HG02885 (cell line): ENCODE data around the gene DLX6.

Experiments used
- ATAC-seq: cut with Tn5 transposase; IDR thresholded peaks from one replicate; pipeline ENCODE4 v1.9.1; 2021; ENCODE audit warnings: mild to moderate bottlenecking; ENCODE audit not compliant: unreplicated experiment, poor library complexity

Gene DLX6

GRCh38 chr7:97009753-97010732, 4.7 kb downstream of the DLX6 start:
- no peak for ATAC-seq

- ATAC-seq: no peak
These were observed 5.8 kb downstream of the DLX6 start for GRCh38 chr7:97011104-97011503.

- ATAC-seq: no peak
These were observed 6.4 kb downstream of the DLX6 start for GRCh38 chr7:97011536-97012364.

- no peak for ATAC-seq
These were observed 7.2 kb downstream of the DLX6 start for GRCh38 chr7:97012365-97013133.

DNA sequence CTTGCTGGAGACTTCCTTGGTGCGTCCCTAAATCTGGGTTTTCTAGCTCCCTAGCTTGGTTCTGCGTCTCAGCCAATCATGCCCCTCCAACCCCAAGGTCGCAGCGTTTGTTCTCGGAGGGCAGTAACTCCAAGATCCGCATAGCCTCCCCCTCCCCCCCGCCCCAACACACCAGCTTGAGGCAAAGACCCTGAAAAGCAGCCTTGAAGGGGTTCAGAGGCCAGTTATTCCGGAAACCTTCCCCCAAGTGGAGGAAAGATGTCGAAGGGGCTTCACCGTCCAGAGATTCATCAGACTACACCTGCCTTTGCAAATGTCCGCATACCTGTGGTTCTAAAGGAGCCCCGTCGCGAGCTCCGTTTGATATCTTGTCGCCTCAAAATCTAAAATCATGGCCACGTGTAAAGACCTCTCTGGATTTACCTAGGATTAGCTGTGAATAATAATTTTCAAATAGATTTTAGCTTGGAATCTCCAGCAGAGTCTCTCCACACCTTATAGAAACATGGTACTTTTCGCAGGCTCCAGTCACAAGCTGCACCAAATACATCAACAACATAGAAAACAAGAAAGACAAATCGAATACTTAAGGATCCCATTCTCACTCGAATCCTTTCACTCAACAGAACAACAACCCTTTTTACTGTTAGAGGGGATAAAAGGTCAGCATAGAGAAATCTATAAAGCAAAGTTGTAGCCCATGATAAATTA, 7.9 kb downstream of the DLX6 start:
- no peak for ATAC-seq

GRCh38 chr7:97013845-97014134, 8.4 kb downstream of the DLX6 start:
- ATAC-seq: no peak

- no peak for ATAC-seq
These were observed 8.9 kb downstream of the DLX6 start for GRCh38 chr7:97014145-97014750.

GRCh38 chr7:97015279-97015678, 9.9 kb downstream of the DLX6 start:
- no peak for ATAC-seq

DNA sequence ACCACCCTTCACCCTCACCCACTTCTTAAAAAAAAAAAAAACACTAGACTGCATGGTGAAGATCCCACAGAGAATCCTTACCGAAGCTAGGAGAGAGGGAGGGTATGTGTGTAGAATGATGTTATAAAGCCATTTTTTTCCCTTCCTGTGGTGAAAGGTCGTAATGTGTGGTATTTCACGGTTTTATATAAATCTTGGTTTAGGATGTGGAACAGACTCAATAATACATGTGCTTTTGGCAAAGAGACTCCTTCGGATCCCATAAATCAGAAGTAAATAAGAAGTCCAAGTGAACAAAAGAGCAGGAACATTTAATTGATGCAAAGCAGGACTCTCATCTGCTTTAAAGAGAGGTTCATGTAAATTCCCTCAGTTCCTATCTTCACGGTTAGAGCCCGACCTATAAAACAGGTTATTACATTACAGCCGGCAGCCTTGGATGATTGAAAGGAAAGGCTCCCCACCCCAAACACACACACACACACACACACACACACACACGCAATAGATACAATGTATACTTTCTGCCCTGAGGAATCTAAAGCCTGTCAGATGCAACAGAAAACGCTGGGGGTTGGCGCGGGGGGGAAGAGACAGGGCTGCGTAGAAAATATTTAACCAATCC, 10.5 kb downstream of the DLX6 start:
- ATAC-seq: no peak

DNA sequence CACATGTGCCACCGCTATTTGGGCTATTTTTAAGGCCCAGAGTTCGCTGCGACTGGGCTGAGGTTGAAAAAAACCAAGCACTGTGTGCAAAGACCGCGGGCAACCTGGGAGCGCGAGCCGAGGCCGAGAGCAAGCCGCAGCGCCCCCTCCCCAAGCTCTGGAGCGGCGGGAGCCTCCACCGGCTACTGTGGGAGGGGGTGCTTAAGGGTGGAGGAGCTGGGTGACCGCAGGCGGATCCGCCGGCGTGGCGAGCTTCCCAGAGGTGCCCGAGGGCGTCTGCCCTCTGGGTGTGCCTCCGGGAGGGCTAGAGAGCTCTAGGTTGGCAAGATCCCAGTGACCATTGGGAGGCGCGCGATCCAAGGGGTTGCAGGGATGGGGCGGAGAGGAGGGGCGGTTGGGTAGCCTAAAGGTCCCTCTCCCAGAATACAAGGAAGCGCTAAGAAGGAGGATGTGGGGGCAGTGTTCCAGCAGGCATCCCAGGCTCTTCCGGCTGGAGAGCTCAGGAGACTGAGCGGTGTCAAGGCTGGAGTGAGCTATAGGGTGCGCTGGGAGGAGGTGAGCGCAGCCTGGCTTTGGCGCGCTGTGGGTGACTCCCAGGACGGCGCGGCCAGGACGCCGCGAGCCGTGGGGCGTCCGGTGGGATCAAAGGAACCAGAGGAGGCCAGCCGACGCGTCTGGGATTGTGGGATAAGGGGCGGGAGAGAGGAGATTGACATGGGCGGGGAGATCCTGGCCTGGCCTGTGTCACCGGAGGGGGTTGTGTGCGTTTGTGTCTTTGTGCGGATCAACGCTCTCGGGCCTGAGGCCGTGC, 11.2 kb downstream of the DLX6 start:
- no peak for ATAC-seq

DNA sequence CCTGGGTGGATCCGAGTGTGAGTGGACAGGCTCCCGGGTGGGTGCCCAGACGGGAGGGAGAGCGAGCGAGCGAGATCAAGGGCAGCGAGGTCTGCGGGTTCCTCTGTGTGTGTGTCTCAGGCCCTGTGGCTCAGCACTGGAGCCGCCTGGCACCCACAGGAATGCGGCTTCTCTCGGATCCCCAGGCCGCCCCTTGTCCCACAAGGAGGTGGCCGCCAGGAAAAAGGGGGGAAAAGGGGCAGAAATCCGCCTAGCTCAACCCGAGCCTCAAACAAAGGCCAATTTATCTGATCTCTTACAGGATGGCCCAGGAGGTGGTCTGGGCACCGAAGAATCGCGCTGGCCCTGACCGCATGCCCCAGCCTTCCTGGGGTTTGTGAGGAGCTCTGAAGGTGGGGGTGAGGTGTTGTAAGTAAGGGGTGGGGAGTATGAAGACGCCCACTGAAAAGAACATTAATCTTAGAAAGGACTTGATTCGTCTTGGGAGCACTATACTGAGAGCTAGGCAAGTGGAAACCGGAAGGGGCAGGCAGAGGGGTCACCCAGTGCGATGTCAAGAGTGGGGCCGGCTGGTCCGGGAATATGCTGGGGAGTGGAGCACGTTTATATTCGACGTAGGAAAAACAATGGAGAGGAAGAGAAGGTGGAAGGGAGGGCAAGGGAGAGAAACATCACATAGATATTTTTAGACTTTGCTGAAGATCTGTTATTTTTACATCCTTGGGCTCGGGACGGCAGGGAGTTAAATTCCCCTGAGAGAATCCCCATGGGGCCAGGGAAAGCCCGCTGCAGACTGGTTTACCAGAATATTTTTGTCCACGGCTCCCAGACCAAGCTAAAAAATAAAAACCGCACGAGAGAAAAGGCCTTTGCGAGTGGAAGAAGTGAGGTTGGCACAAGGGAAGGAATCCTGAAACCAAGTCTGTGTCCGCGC, 12.1 kb downstream of the DLX6 start:
- ATAC-seq: no peak

GRCh38 chr7:97018126-97018601, 12.8 kb downstream of the DLX6 start:
- ATAC-seq: no peak

DNA sequence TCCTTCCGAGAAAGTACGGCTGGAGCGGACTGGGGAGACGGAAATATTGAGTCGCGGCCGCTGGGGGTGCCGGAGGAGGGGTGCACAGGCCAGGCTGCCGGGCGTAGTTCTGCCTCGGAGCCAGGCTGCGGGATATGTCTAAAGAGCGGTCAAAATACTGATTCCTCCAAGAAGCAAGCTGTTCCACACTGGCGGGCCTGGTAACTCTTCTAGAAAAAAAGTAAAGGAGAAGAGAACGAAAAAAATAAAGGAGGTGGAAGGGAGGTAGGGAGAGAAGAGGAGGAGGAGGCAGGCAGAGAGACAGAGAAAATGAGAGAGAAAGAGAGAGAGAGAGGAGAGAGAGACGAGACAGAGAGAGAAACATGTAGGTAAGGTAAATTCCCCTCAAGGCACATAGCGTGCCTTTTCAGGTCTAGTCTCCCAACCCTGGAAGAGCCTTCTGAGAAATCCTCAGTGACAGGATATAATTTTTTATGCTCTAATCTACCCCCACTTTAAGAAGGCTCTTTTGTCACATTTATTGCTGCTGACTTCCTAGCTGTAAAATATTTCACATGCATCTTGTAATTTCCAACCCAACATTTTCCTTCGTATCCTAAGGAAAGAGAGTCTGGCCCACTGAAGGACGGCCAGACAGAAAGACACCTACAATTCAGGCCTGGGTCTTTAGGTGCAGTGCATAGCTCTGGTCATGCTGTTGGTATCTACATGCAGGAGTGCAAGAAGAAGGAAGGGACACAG, 13.6 kb downstream of the DLX6 start:
- ATAC-seq: no peak

- no peak for ATAC-seq
These were observed 14.4 kb downstream of the DLX6 start for GRCh38 chr7:97019710-97020225.

GRCh38 chr7:97020601-97020995, 15.2 kb downstream of the DLX6 start:
- ATAC-seq: no peak

DNA sequence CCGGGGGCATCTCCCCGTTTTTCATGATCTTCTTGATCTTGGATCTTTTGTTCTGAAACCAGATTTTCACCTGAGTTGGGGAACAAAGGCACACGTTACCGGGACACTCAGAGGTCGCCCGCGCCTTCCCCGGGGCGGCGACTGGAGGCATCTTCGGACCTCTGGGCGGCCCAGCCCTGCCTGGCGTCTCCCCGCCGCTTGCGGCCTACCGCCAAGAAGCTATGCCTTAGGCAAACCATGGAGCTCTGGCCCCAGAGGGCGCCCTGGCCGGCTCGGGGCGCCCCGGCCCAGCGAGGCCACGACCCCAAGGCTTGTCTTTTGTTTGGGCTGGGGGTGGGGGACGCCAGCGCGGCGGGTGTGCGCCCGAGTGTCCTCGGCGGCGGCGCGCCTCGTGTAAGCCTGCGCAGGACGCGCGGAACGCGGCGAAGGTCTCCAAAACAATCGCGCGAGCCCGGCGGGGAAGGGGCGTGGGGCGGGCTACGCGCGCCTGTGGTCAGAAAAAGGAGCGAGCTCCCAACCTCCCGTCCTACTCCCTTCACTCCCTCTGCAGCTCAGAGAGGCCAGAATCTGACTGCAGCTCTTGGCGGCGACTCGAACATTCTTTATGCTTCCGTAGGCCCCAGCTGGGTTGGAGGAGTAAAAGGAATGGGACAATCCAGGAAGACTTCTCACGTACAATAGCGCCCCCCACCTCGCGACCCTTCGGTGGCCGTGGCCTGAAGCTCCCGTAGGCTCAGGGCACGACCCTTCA, 15.8 kb downstream of the DLX6 start:
- ATAC-seq: no peak
